Measurements from ENCODE around the gene PTPRN2. TPM values are rescaled to one million over a fixed set of nuclear protein-coding genes. Genes with fewer than 3 reads are reported as not detected.
"Not testable (repeated sequence)": the region's sequence is repeated elsewhere in the genome, so short reads cannot be mapped to it uniquely, and the experiment has no call there.

PTPRN2 gene
- total and polyA plus RNA-seq, 8 donors = 4.9 to 136 (median 46.8) TPM

DNA sequence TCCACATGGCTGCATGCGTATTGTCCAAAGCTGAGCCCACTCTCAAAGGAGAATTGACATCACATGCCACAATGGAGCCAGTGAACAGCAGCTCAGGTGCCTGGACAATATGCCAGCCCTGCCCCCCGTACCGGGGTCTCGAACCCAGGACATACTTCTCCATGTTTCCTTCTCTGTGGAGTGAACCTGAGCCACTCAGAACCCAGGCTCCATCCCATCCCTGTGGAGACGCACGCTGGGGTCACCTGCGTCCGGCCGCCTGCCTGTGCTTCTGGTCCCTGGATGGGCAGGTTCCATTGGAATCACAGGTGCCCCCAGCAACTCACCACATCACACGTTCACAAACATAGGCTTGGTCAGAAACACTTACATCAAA is 1021.0 kb downstream of the PTPRN2 start:
- DNase-seq = no peak
- no peak overlapping the region for H3K4me3 ChIP-seq
- no peak overlapping the region for H3K27ac ChIP-seq
- peaks cover 0 to 11% (median 2%) of the 10 kb centered on the region in 4 donors for H3K36me3 ChIP-seq
- 96 to 99% (median 98%) methylated on average over 7 to 10 of the region's 10 CpGs for WGBS, 5 donors
- H3K9me3 ChIP-seq = no peaks in the 10 kb centered on the region
- peaks cover 0 to 18% (median 10%) of the 10 kb centered on the region in 4 donors for H3K4me1 ChIP-seq
- intact Hi-C loops (cut with DNase I; ENCODE audit: low total_unique reads) = no loop called here
- H3K27me3 ChIP-seq = no peaks in the 10 kb centered on the region
- no peak for TF ChIP-seq POLR2A (IDR thresholded peaks at IDR 0.05)
- TF ChIP-seq EP300 (IDR thresholded peaks at IDR 0.05) = no peak
- no peak for TF ChIP-seq POLR2AphosphoS5 (IDR thresholded peaks at IDR 0.05)
- TF ChIP-seq CTCF (IDR thresholded peaks at IDR 0.05) = no peak

DNA sequence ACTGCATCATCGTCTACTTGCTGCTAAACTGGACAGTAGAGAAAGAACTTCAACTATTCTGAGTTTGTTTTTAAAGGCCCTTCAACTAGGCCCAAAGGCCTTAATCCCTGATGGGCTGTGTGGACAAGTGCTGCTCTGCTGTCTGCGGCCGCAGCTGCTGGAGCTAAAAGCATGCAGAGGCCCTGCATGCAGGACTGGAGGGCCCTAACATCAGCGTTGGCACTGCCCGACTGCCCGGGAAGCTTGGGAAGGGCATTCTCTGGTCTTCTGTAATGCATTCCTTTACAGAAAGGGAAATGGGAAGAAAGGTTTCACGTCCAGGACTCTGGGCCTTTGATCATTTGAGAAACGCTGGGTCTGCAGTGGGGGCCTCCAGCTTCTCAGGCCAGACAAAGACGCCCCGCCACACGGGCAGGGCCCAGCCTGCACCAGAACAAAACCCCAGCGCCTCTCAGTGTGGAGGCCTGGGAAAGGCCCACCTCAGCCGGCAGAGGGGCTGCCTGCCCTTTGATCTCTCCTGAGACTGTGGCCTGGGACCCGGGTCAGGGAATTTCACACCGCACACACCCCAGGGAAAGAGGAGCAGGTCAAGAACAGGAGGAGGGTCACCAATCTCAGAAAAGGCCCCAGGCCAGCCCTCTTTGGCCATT is 1021.5 kb downstream of the PTPRN2 start:
- no peak overlapping the region for H3K27ac ChIP-seq
- no peak for TF ChIP-seq POLR2A (IDR thresholded peaks at IDR 0.05)
- no peak for TF ChIP-seq CTCF (IDR thresholded peaks at IDR 0.05)
- TF ChIP-seq EP300 (IDR thresholded peaks at IDR 0.05) = no peak
- no peak for TF ChIP-seq POLR2AphosphoS5 (IDR thresholded peaks at IDR 0.05)
- 80 to 93% (median 92%) methylated on average over 9 to 15 of the region's 15 CpGs for WGBS, 5 donors
- peaks cover 0 to 11% (median 2%) of the 10 kb centered on the region in 4 donors for H3K36me3 ChIP-seq
- no peak overlapping the region for H3K4me3 ChIP-seq
- intact Hi-C loops (cut with DNase I; ENCODE audit: low total_unique reads) = no loop called here
- no peak for DNase-seq
- H3K27me3 ChIP-seq = no peaks in the 10 kb centered on the region
- peaks cover 0 to 18% (median 10%) of the 10 kb centered on the region in 4 donors for H3K4me1 ChIP-seq
- H3K9me3 ChIP-seq = no peaks in the 10 kb centered on the region

- Histone ChIP-seq H3K4me3 (no peak overlapping the region), H3K27me3 (no peaks in the 10 kb centered on the region), H3K9me3 (no peaks in the 10 kb centered on the region), H3K27ac (no peak overlapping the region), H3K36me3 (peaks cover 0 to 11% (median 2%) of the 10 kb centered on the region in 4 donors), H3K4me1 (peaks cover 0 to 18% (median 10%) of the 10 kb centered on the region in 4 donors)
- 87 to 93% (median 91%) methylated on average over 8 to 11 of the region's 11 CpGs for WGBS, 5 donors
- DNase-seq = no peak
- intact Hi-C loops (cut with DNase I; ENCODE audit: low total_unique reads) = no loop called here
- no peak for TF ChIP-seq EP300 (IDR thresholded peaks at IDR 0.05)
Measured at GRCh38 chr7:157565201-157565626, 1022.4 kb downstream of the PTPRN2 start.

- Histone ChIP-seq H3K9me3 (no peaks in the 10 kb centered on the region), H3K4me1 (peaks cover 0 to 17% (median 10%) of the 10 kb centered on the region in 4 donors), H3K27ac (no peak overlapping the region), H3K36me3 (peaks cover 0 to 15% (median 2%) of the 10 kb centered on the region in 4 donors), H3K27me3 (no peaks in the 10 kb centered on the region), H3K4me3 (no peak overlapping the region)
- no peak for TF ChIP-seq POLR2AphosphoS5 (IDR thresholded peaks at IDR 0.05)
- TF ChIP-seq EP300 (IDR thresholded peaks at IDR 0.05) = no peak
- TF ChIP-seq POLR2A (IDR thresholded peaks at IDR 0.05) = no peak
- TF ChIP-seq CTCF (IDR thresholded peaks at IDR 0.05) = no peak
- no peak for DNase-seq
- intact Hi-C loops (cut with DNase I; ENCODE audit: low total_unique reads) = no loop called here
- 89 to 98% (median 97%) methylated on average over 16 to 18 of the region's 18 CpGs for WGBS, 5 donors
Measured at GRCh38 chr7:157564517-157565177, 1023.0 kb downstream of the PTPRN2 start.

GRCh38 chr7:157563467-157564135 is 1024.0 kb downstream of the PTPRN2 start:
- H3K4me3 ChIP-seq; H3K27ac ChIP-seq; DNase-seq; H3K27me3 ChIP-seq; H3K9me3 ChIP-seq; intact Hi-C loops (cut with DNase I; ENCODE audit: low total_unique reads): not testable (repeated sequence)
- WGBS, 5 donors = 88 to 91% (median 89%) methylated on average over 17 to 20 of the region's 20 CpGs
- Histone ChIP-seq H3K36me3 (peaks cover 0 to 15% (median 2%) of the 10 kb centered on the region in 4 donors), H3K4me1 (peaks cover 0 to 14% (median 7%) of the 10 kb centered on the region in 4 donors)

GRCh38 chr7:157562522-157563398 is 1024.9 kb downstream of the PTPRN2 start:
- 95 to 97% (median 96%) methylated on average over 27 to 42 of the region's 44 CpGs for WGBS, 5 donors
- H3K27ac ChIP-seq; intact Hi-C loops (cut with DNase I; ENCODE audit: low total_unique reads); H3K9me3 ChIP-seq; DNase-seq; H3K4me1 ChIP-seq; H3K27me3 ChIP-seq; H3K4me3 ChIP-seq: not testable (repeated sequence)
- H3K36me3 ChIP-seq = peaks cover 0 to 15% (median 6%) of the 10 kb centered on the region in 4 donors
